Brain microvascular endothelial cell (primary cell): ENCODE results near the gene ISOC1.

Experiments
- DNase-seq: peaks from one replicate; pipeline ENCODE4 v3.0.0-alpha.2; 2020
- H3K27ac ChIP-seq: fragments of 250-450 bp; sonication (Bioruptor Pico); 2 replicates; pipeline ENCODE4 v1.5.1; 2020; ENCODE audit warnings: mild to moderate bottlenecking, moderate library complexity
- H3K27me3 ChIP-seq: fragments of 250-450 bp; sonication (Bioruptor Pico); replicated peaks from 2 replicates; pipeline ENCODE4 v1.5.1; 2020; ENCODE audit warnings: mild to moderate bottlenecking
- H3K36me3 ChIP-seq: fragments of 250-450 bp; sonication (Bioruptor Pico); replicated peaks from 2 replicates; pipeline ENCODE4 v1.5.1; 2020; ENCODE audit warnings: mild to moderate bottlenecking
- H3K4me3 ChIP-seq: 2 replicates; pipeline ENCODE4 v1.5.1; 2011; ENCODE audit warnings: low read depth, mild to moderate bottlenecking, control low read depth, low read length, moderate library complexity
- in situ Hi-C: cut with HindIII; loops from 2 replicates; pipeline ENCODE4 v1.10.0; 2017; ENCODE audit warnings: low sequenced_read_pairs, low pct_ligation_motif_present
- TF ChIP-seq, protein P1 (sequence below): IDR thresholded peaks from 2 replicates; pipeline ENCODE4 v1.5.1; 2011; ENCODE audit warnings: low read depth, mild to moderate bottlenecking, moderate library complexity, low read length, control low read depth, inconsistent platforms; ENCODE audit errors: missing control alignments

The ISOC1 gene

DNA sequence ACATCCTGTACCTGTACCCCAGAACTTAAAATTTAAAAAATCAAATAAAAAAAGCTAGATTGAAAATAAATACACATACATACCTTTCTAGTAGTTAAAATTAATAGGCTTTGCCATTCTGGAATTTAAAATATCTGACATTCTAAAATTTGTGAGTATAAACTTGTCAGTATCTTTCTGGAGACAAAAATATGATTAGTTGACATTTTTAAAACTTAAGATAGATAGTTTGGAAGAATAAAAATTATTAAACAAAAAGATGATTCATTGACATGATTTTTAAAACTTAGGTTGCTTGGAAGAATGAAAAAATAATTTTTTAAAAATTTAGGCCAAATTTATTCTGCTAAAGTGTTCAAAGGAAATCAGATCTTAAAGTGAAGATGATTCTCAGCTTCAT lies 43.1 kb downstream of the ISOC1 start:
- in situ Hi-C loops = no loop called here
- Histone ChIP-seq H3K27me3 (no peaks in the 10 kb centered on the region), H3K36me3 (no peaks in the 10 kb centered on the region), H3K4me3 (no peak overlapping the region), H3K27ac (no peak overlapping the region)
- TF ChIP-seq, protein P1, sequence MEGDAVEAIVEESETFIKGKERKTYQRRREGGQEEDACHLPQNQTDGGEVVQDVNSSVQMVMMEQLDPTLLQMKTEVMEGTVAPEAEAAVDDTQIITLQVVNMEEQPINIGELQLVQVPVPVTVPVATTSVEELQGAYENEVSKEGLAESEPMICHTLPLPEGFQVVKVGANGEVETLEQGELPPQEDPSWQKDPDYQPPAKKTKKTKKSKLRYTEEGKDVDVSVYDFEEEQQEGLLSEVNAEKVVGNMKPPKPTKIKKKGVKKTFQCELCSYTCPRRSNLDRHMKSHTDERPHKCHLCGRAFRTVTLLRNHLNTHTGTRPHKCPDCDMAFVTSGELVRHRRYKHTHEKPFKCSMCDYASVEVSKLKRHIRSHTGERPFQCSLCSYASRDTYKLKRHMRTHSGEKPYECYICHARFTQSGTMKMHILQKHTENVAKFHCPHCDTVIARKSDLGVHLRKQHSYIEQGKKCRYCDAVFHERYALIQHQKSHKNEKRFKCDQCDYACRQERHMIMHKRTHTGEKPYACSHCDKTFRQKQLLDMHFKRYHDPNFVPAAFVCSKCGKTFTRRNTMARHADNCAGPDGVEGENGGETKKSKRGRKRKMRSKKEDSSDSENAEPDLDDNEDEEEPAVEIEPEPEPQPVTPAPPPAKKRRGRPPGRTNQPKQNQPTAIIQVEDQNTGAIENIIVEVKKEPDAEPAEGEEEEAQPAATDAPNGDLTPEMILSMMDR = no peak
- DNase-seq = no peak

DNA sequence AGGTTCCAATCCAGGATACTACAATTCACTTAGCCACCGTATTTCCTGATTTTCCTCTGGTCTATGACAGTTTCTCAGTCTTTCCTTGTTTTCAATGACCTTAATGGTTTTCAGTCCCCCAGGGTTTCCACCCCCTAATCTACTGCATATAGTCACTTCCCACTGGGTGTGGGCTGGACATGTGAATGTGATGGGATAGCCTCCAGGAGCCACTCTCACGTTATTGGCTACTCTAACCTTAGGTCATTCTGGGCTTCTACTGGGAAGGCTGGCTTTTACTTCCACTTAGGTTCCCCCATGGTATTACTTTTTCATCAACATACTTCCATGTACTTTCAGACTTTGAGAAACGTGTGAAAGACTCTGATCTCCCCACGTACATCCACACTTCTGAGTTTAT lies 46.5 kb downstream of the ISOC1 start:
- H3K27ac ChIP-seq = no peak overlapping the region
- H3K36me3 ChIP-seq = no peaks in the 10 kb centered on the region
- no peak for DNase-seq
- H3K4me3 ChIP-seq = no peak overlapping the region
- in situ Hi-C loops = no loop called here
- TF ChIP-seq, protein P1 = no peak
- H3K27me3 ChIP-seq = no peaks in the 10 kb centered on the region

DNA sequence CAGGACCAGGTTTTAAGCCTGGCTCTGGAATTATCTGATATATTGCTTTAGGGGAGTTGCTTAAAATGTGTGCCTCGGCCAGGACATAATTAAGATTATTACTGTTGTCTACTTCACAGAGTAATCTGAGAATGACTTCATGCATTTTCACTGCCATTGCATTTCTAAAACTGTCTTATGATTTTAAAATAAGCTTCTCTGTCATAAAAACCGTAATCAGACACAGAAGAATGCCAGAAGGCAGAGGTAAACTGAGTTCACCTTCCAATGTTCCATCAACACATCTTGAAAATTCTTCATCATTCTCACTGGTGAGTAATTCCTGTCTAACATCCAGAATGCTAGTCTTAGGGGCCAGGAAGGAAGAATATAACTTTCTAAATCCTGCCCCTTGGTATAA lies 47.1 kb downstream of the ISOC1 start:
- no peak overlapping the region for H3K4me3 ChIP-seq
- in situ Hi-C loops = no loop called here
- no peak for DNase-seq
- no peaks in the 10 kb centered on the region for H3K27me3 ChIP-seq
- no peaks in the 10 kb centered on the region for H3K36me3 ChIP-seq
- H3K27ac ChIP-seq = no peak overlapping the region
- TF ChIP-seq, protein P1 = no peak

DNA sequence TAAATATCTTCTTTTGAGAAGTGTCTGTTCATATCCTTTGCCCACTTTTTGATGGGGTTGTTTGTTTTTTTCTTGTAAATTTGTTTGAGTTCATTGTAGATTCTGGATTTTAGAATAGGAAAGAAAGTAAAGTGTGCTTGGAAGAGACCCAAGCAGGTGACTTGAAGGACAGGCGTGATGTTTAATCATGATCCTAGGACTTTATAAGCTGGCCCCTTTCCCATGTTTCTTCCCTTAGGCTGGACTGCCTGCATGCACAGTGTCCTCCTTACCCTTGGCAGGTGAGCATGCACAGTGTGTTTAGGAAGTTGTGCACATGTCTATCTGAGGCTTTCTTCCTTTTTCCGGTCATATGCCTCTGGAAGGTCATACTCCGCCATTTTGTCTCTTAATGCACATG lies 61.3 kb downstream of the ISOC1 start:
- TF ChIP-seq, protein P1 = no peak
- H3K27ac ChIP-seq = no peak overlapping the region
- H3K27me3 ChIP-seq = no peaks in the 10 kb centered on the region
- H3K4me3 ChIP-seq = no peak overlapping the region
- DNase-seq = no peak
- H3K36me3 ChIP-seq = no peaks in the 10 kb centered on the region
- in situ Hi-C loops = no loop called here

DNA sequence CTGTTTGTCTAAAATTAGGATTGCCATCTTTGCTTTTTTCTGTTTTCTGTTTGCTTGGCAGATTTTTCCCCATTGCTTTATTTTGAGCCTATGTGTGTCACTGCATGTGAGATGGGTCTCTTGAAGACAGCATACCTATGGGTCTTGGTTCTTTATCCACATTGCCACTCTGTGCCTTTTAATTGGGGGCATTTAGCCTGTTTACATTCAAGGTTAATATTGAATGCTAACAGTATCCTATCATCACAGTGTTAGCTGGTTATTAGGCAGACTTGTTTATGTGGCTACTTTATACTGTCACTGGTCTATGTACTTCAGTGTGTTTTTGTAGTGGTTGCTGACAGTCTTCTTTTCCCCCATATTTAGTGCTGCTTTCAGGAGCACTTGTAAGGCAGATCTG lies 67.3 kb downstream of the ISOC1 start:
- no peaks in the 10 kb centered on the region for H3K36me3 ChIP-seq
- TF ChIP-seq, protein P1 = no peak
- DNase-seq = no peak
- in situ Hi-C loops = no loop called here
- H3K27me3 ChIP-seq = no peaks in the 10 kb centered on the region
- no peak overlapping the region for H3K4me3 ChIP-seq
- H3K27ac ChIP-seq = no peak overlapping the region
